Caco-2 (cell line): ENCODE results near the gene AHDC1. TPM values are rescaled to one million over a fixed set of nuclear protein-coding genes. Genes with fewer than 3 reads are reported as not detected.

ENCODE experiments used
- BruUV-seq: library from RNA; stranded (reverse); fragments of 400-500 nt; replicated peaks from 2 replicates; lab custom pipeline; 2021; lab: Mats Ljungman, UMichigan
- CTCF ChIA-PET: fragments of 300-600 bp; sonication (Branson Sonifier 250); formaldehyde crosslinking; loops from one replicate; lab custom pipeline; 2022; ENCODE audit warnings: antibody characterized with exemption; lab: Charles Lee
- POLR2A ChIA-PET: fragments of 300-600 bp; sonication (Branson Sonifier 250); formaldehyde crosslinking; loops from one replicate; lab custom pipeline; 2022; ENCODE audit warnings: antibody characterized with exemption; lab: Charles Lee
- DNase-seq, 2 experiments: peaks; one replicate each; pipeline versions ENCODE4 v3.0.0 to v3.0.0-alpha.2; 2020 to 2022
- H3K27me3 ChIP-seq: replicated peaks from 2 replicates; pipeline ENCODE4 v1.6.0; 2011; ENCODE audit warnings: low read length; ENCODE audit not compliant: control insufficient read depth, insufficient read depth
- H3K36me3 ChIP-seq: 2 replicates; pipeline ENCODE4 v1.5.1; 2011; ENCODE audit warnings: low read length; ENCODE audit not compliant: control insufficient read depth, insufficient read depth
- H3K4me1 ChIP-seq: fragments of 250-450 bp; sonication (Bioruptor Pico); 2 replicates; pipeline ENCODE4 v1.5.1; 2020; ENCODE audit warnings: mild to moderate bottlenecking
- H3K4me3 ChIP-seq: 2 replicates; pipeline ENCODE4 v1.5.1; 2011; ENCODE audit warnings: low read depth, mild to moderate bottlenecking, control low read depth, low read length
- H3K9me3 ChIP-seq: fragments of 250-450 bp; sonication (Bioruptor Pico); 2 replicates; pipeline ENCODE4 v1.5.1; 2020; ENCODE audit warnings: mild to moderate bottlenecking, moderate library complexity
- H3K27ac Mint-ChIP-seq: one replicate; pipeline ENCODE4 v1.8.0; 2022; ENCODE audit warnings: mixed read lengths; ENCODE audit not compliant: unreplicated experiment
- H3K27me3 Mint-ChIP-seq: one replicate; pipeline ENCODE4 v1.8.0; 2022; ENCODE audit warnings: mixed read lengths; ENCODE audit not compliant: insufficient read depth, unreplicated experiment
- H3K36me3 Mint-ChIP-seq: one replicate; pipeline ENCODE4 v1.8.0; 2022; ENCODE audit warnings: mild to moderate bottlenecking, mixed read lengths; ENCODE audit not compliant: insufficient read depth, unreplicated experiment
- H3K4me1 Mint-ChIP-seq: one replicate; pipeline ENCODE4 v1.8.0; 2022; ENCODE audit warnings: low read depth, mixed read lengths; ENCODE audit not compliant: unreplicated experiment
- H3K4me3 Mint-ChIP-seq: one replicate; pipeline ENCODE4 v1.8.0; 2022; ENCODE audit warnings: mild to moderate bottlenecking, moderate library complexity, mixed read lengths; ENCODE audit not compliant: unreplicated experiment
- H3K9me3 Mint-ChIP-seq: one replicate; pipeline ENCODE4 v1.8.0; 2022; ENCODE audit warnings: mixed read lengths; ENCODE audit not compliant: unreplicated experiment
- intact Hi-C: fragments of 100-400 bp; cut with micrococcal nuclease; formaldehyde crosslinking; loops from one replicate; pipeline ENCODE4 v1.10.0; 2022; ENCODE audit not compliant: unreplicated experiment
- total RNA-seq: library from RNA; stranded (reverse); gene quantifications from 2 replicates; pipeline ENCODE4 v1.2.3, GENCODE V29; 2022
- TF ChIP-seq, protein P1 (sequence below), 2 experiments: fragments of 200-600 bp in 1 of 2; IDR thresholded peaks; 1 replicate in 1 of 2; 2 replicates in 1 of 2; pipeline versions ENCODE4 v1.5.1 to v1.8.0; 2011 to 2022; ENCODE audit warnings: antibody characterized with exemption in 1 of 2, control low read depth in 1 of 2, inconsistent platforms in 1 of 2, low read depth in 1 of 2, low read length in 1 of 2, mild to moderate bottlenecking in 1 of 2, moderate library complexity in 1 of 2; ENCODE audit not compliant: insufficient read depth in 1 of 2, severe bottlenecking in 1 of 2, unreplicated experiment in 1 of 2

AHDC1 gene
- total RNA-seq, 1 experiment from 2014 or later: 17.0 TPM

DNA sequence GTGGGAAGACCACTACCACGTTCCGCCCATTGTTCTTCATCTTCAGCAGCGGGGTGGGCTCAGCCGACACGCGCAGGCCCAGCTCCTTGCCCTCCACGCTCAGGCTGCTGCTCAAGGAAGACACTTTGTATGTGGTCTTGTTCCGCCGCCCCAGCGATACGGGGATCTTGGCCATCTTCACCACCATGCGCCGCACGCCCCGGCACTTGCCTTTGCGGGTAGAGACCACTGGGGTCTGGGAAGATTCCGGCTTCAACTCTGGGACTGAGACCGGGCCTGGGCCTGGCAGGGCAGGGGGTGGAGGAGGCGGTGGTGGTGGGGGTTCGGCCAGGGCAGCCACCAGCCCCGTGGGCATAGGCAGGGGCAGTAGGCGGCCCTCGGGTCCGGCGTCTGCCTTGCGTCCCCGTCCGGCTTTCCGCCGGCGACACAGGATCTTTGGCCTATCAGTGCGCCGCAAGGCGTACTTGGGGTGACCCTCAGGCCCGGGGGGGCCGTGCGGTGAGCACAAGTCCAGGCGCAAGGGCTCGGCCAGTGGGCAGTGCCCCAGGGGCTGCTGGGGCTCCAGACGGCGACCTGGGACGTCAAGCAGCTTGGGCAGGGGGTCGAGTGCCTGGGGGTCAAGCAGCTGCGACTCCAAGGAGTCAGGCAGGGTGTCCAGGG, 53.3 kb downstream of the AHDC1 start:
- Mint-ChIP-seq H3K9me3 (no peaks in the 10 kb centered on the region), H3K27ac (no peak overlapping the region), H3K4me1 (peaks cover 6% of the 10 kb centered on the region), H3K36me3 (no peaks in the 10 kb centered on the region), H3K27me3 (no peaks in the 10 kb centered on the region), H3K4me3 (no peak overlapping the region)
- Histone ChIP-seq H3K27me3 (no peaks in the 10 kb centered on the region), H3K9me3 (no peaks in the 10 kb centered on the region), H3K36me3 (no peaks in the 10 kb centered on the region), H3K4me3 (no peak overlapping the region), H3K4me1 (no peaks in the 10 kb centered on the region)
- POLR2A ChIA-PET: no interaction called here
- BruUV-seq: no TSS peak
- intact Hi-C loops: no loop called here
- TF ChIP-seq, protein P1, sequence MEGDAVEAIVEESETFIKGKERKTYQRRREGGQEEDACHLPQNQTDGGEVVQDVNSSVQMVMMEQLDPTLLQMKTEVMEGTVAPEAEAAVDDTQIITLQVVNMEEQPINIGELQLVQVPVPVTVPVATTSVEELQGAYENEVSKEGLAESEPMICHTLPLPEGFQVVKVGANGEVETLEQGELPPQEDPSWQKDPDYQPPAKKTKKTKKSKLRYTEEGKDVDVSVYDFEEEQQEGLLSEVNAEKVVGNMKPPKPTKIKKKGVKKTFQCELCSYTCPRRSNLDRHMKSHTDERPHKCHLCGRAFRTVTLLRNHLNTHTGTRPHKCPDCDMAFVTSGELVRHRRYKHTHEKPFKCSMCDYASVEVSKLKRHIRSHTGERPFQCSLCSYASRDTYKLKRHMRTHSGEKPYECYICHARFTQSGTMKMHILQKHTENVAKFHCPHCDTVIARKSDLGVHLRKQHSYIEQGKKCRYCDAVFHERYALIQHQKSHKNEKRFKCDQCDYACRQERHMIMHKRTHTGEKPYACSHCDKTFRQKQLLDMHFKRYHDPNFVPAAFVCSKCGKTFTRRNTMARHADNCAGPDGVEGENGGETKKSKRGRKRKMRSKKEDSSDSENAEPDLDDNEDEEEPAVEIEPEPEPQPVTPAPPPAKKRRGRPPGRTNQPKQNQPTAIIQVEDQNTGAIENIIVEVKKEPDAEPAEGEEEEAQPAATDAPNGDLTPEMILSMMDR (IDR thresholded peaks at IDR 0.05; ENCODE audit: insufficient read depth in 1 of 2, low read depth in 1 of 2, low read length in 1 of 2, severe bottlenecking in 1 of 2, unreplicated experiment in 1 of 2): no peak
- CTCF ChIA-PET: no interaction called here
- no peak for DNase-seq

DNA sequence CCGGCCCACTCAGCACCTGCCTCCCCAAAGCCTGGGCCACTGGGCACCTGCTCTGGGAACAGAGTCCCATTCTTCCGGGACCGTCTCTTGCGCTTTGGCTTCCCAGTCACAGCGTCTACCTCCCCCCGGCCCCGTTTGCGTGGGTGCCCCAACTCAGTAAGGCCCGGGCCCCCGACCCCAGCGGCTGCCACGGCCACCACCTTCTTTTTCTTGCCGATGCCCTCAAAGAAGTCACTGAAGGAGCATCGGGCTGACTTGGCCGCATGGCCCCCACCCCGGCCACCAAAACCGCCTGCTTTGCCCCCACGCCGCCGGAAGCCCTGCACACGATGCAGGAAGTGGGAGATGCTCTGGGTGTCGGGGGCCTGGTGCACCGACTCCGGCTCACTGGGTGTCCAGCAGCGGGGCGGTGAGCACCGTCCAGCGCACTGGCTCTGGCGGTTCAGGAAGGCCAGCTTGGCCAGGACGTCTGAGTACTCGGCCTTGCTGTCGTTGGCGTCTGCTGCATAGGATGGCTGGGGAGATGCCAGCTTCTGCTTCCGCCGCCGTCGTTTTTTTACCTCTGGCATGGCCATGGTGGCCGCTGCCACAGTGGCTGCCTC, 54.0 kb downstream of the AHDC1 start:
- no peaks in the 10 kb centered on the region for H3K36me3 Mint-ChIP-seq
- CTCF ChIA-PET: no interaction called here

DNA sequence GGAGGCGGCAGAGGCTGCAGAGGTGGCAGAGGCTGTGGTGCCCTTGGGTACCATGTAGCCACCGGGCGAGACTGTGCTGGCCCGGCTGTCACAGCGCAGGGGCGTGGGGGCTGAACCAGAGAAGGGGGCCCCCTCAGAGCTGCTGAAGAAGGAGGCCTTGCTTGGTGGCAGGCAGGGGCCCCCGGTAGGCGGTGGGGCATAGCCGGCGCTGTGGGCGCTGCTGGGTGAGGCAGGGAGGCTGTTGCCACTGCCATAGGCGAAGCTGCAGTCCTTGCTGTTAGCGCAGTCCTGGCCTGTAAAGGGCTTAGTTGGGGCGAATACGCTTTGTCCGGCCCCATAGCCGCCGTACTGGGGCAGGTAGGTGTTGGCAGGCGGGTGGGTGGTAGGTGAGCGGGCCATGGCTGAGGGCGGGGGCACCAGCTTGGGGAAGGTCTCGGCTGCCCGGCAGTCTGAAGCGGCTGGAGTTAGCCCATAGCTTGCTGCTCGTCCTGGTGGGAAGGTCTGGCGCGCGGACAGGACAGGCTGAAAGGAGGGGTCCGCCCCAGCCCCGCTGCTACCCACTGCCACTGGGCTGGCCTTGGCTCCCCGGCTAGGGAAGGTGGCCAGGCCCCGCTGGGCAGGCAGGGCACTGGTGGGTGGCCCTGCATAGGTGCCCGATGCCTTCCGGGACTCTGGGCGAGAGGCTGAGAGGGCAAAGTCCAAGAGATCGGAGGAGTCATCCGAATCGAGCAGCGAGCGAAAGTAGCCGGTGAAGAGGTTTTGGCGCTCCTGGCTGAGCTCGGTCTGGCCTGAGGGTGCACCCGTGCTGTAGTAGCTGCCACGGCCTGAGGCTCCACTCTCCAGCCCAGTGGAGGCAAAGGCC, 54.9 kb downstream of the AHDC1 start:
- Histone ChIP-seq H3K9me3 (no peaks in the 10 kb centered on the region), H3K4me1 (no peaks in the 10 kb centered on the region), H3K27me3 (no peaks in the 10 kb centered on the region), H3K36me3 (no peaks in the 10 kb centered on the region), H3K4me3 (no peak overlapping the region)
- Mint-ChIP-seq H3K9me3 (no peaks in the 10 kb centered on the region), H3K4me1 (peaks cover 4% of the 10 kb centered on the region), H3K4me3 (no peak overlapping the region), H3K36me3 (no peaks in the 10 kb centered on the region), H3K27ac (no peak overlapping the region), H3K27me3 (no peaks in the 10 kb centered on the region)
- no peak for DNase-seq
- CTCF ChIA-PET: no interaction called here
- BruUV-seq: no TSS peak
- TF ChIP-seq, protein P1 (IDR thresholded peaks at IDR 0.05; ENCODE audit: insufficient read depth in 1 of 2, low read depth in 1 of 2, low read length in 1 of 2, severe bottlenecking in 1 of 2, unreplicated experiment in 1 of 2): no peak
- intact Hi-C loops: no loop called here
- POLR2A ChIA-PET: no interaction called here

More for the DNA sequence above, 54.0 kb downstream of the AHDC1 start:
- H3K4me1 ChIP-seq: no peaks in the 10 kb centered on the region
- no peak overlapping the region for H3K4me3 ChIP-seq
- no peaks in the 10 kb centered on the region for H3K27me3 ChIP-seq
- TF ChIP-seq, protein P1 (IDR thresholded peaks at IDR 0.05; ENCODE audit: insufficient read depth in 1 of 2, low read depth in 1 of 2, low read length in 1 of 2, severe bottlenecking in 1 of 2, unreplicated experiment in 1 of 2): no peak
- Mint-ChIP-seq H3K9me3 (no peaks in the 10 kb centered on the region), H3K27me3 (no peaks in the 10 kb centered on the region), H3K4me3 (no peak overlapping the region), H3K27ac (no peak overlapping the region), H3K4me1 (peaks cover 6% of the 10 kb centered on the region)
- BruUV-seq: no TSS peak
- intact Hi-C loops: no loop called here
- no peak for DNase-seq
- no peaks in the 10 kb centered on the region for H3K9me3 ChIP-seq
- POLR2A ChIA-PET: no interaction called here
- H3K36me3 ChIP-seq: no peaks in the 10 kb centered on the region
